GM12875 (cell line): Measurements from ENCODE around the gene PHACTR2.
"Not testable (repeated sequence)": the region's sequence is repeated elsewhere in the genome, so short reads cannot be mapped to it uniquely, and the experiment has no call there.

ENCODE experiments used
- H3K4me3 ChIP-seq: one replicate; pipeline ENCODE4 v1.5.1; 2011; ENCODE audit warnings: low read depth, low read length, control low read depth
- TF ChIP-seq, protein P1 (sequence below): IDR thresholded peaks from 2 replicates; pipeline ENCODE4 v1.5.1; 2011; ENCODE audit warnings: low read depth, mild to moderate bottlenecking, control low read depth, inconsistent platforms, low read length, moderate library complexity, borderline replicate concordance; ENCODE audit not compliant: insufficient read depth

The PHACTR2 gene

DNA sequence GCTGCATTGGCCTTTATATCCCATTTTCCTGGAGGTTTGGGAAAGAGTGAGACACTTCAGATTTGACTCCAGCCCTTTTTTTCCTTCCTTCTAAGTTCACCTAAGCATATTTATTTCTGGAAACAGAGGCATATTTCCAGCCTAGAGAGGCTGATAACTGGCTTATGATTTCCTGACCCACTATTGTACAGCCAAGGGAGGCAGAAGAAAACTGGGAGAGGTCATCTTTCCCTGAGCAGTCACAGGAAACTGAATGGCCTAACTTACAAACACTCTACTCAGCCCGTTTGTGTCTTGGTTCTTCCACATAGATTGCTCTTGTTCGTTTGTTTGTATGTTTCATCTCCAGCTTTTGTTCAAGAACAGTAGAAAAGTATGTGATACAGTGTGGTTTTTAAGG, 101.2 kb downstream of the PHACTR2 start:
- TF ChIP-seq, protein P1, sequence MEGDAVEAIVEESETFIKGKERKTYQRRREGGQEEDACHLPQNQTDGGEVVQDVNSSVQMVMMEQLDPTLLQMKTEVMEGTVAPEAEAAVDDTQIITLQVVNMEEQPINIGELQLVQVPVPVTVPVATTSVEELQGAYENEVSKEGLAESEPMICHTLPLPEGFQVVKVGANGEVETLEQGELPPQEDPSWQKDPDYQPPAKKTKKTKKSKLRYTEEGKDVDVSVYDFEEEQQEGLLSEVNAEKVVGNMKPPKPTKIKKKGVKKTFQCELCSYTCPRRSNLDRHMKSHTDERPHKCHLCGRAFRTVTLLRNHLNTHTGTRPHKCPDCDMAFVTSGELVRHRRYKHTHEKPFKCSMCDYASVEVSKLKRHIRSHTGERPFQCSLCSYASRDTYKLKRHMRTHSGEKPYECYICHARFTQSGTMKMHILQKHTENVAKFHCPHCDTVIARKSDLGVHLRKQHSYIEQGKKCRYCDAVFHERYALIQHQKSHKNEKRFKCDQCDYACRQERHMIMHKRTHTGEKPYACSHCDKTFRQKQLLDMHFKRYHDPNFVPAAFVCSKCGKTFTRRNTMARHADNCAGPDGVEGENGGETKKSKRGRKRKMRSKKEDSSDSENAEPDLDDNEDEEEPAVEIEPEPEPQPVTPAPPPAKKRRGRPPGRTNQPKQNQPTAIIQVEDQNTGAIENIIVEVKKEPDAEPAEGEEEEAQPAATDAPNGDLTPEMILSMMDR, result no peak
- H3K4me3 ChIP-seq, result no peak overlapping the region

DNA sequence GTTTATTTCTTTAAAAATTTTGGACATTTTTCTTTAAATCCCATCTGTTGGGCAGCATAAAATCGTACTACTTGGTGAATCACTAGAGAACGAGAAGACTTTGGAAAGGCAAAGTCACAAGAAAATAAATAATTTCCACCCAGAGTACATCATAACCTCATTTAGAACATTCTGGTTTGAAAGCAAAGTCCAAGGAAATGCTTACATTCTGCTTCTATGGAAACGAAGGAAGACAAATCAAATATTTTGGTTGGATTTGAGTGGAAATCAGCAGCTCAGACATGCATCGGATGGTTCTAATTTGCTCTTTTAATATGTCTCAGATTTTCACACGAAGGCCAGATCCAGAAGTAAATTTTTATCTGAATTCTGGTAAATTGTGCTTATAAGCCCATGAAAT, 104.7 kb downstream of the PHACTR2 start:
- TF ChIP-seq, protein P1, result no peak
- no peak overlapping the region for H3K4me3 ChIP-seq

DNA sequence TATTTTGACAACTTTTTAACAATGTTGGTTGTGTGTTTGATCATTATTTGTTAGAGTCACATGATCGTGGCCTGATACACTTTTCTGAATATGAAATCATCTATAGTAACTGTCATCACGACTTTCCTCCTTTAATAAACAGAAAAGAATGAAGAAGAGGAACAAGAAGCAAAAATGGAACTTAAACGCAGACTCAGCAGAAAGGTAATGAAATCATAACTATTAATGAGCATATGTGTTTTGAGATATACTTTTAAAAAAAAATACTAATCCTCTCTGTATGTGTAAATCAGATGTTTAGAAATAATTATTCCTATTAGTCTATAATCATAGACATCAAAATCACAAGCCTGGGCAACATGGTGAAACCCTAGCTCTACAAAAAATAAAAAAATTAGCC, 105.3 kb downstream of the PHACTR2 start:
- no peak overlapping the region for H3K4me3 ChIP-seq
- TF ChIP-seq, protein P1, result no peak

- H3K4me3 ChIP-seq, result no peak overlapping the region
- TF ChIP-seq, protein P1, result no peak
Observed at GRCh38 chr6:143784316-143784715, 106.6 kb downstream of the PHACTR2 start.

- H3K4me3 ChIP-seq, result not testable (repeated sequence)
Observed at GRCh38 chr6:143786371-143786770, 108.6 kb downstream of the PHACTR2 start.

DNA sequence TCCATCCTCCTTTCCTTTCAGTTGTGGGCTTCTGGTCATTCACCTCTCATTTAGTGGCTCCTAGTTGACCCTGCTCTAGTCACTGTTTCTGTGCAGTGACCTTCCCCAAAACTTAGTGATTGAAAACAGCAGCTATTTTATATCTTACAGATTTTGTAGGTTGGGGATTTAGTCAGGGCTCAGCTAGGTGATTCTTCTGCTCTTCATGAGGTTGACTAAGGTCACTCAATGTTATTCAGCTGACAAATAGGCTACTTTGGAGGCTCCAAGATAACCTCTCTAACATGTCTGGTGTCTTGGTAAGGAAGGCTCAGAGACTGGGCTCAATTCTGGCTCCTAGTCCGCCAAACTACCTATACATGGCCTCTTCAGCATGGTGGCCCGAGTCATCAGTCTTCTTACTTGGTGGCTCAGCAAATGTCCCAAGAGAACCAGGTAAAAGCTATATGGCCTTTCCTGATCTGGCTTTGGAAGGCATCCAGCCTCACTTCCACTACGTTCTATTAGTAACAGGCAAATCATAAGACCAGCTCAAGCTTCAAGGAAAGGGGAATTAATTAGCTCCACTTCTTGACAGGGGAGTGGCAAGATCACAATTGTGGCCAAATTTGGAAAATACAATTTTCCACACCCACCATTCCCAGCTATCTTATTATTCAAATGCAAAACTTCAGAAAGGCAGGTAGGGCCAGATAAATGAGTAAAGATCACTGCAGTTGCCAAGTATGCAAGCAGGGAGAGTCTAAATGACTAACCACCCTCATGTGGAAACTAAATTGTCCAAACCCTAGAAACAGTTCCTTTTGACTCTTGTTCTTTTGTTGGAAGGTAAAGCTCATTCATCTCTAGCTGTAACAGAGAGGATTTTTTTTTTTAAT, 114.9 kb downstream of the PHACTR2 start:
- no peak overlapping the region for H3K4me3 ChIP-seq
- TF ChIP-seq, protein P1, result no peak

DNA sequence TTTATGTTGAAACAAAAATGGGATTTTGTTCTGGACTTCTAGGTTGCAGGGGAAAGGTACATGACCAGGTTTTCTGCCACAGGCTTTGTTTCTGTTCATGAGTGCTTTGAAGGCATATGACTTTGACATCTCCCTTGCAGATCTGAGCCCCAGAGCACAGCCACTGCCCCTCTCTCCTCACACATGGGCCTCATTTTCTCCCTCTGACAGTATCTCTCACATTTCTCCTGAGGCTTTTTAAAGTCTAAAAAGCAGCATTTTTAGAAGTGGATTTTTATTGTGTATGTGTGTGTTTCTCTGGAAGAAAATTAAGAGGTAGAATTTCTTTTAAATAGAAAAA, 115.5 kb downstream of the PHACTR2 start:
- TF ChIP-seq, protein P1, result no peak
- H3K4me3 ChIP-seq, result no peak overlapping the region

DNA sequence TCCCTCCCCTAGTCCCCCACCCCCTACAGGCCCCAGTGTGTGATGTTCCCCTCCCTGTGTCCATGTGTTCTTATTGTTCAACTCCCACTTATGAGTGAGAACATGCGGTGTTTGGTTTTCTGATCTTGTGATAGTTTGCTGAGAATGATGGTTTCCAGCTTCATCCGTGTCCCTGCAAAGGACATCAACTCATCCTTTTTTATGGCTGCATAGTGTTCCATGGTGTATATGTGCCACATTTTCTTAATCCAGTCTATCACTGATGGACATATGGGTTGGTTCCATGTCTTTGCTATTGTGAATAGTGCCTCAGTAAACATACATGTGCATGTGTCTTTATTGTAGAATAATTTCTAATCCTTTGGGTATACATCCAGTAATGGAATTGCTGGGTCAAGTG, 118.8 kb downstream of the PHACTR2 start:
- not testable (repeated sequence) for H3K4me3 ChIP-seq

DNA sequence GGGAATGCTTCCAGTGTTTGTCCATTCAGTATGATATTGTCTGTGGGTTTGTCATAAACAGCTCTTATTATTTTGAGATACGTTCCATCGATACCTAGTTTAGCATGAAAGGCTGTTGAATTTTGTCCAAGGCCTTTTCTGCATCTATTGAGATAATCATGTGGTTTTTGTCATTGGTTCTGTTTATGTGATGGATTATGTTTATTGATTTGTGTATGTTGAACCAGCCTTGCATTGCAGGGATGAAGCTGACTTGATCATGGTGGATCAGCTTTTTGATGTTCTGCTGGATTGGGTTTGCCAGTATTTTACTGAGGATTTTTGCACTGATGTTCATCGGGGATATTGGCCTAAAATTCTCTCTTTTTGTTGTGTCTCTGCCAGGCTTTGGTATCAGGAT, 120.7 kb downstream of the PHACTR2 start:
- not testable (repeated sequence) for H3K4me3 ChIP-seq
